ENCODE data around the gene KRT77. TPM values are rescaled to one million over a fixed set of nuclear protein-coding genes. Genes with fewer than 3 reads are reported as not detected.
"Not testable (repeated sequence)": the region's sequence is repeated elsewhere in the genome, so short reads cannot be mapped to it uniquely, and the experiment has no call there.

KRT77 gene
- total RNA-seq, 2 donors from 2014 or later, result not detected

DNA sequence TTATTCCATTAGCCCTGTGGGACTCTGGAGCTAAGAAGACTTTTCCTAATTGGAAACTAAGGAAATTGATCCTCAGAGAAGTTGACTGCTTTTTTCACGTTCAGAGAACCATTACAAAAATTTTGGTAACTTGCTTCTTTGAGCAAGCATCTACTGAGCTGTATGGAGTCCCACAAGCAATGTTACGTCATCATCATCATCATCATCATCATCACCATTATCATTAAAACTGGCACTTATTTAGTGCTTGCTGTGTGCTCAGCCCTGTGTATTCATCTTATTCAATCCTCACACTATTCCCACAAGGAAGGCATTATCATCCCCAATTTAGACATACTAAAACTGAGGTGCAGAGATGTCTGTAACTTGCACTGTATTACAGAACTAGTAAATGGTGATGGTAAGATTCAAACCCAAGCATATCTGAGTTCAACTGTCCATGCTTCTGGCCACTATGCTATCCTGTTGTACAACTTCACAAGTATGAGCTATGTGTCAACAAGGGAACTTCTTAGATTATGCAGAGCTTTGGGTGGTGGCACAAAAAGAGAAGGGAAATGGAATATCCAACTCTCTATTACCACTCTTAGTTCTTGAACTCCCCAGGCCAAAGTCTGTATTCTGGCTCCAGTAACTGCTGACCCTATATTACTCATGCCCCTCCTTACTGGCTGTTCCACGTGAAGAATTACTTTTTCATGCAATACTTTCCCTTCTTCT lies 29.5 kb downstream of the KRT77 start:
- H3K36me3 ChIP-seq, result no peaks in the 10 kb centered on the region
- intact Hi-C loops (cut with DNase I), result loop anchor here (10.0 kb wide), 1 partner anchor 191 kb away; no protein-coding TSS in a partner anchor

GRCh38 chr12:52673217-52673616 lies 30.1 kb downstream of the KRT77 start:
- no peak for DNase-seq
- no peak overlapping the region for H3K4me3 ChIP-seq
- no peak for TF ChIP-seq CTCF (IDR thresholded peaks at IDR 0.05)
- no peaks in the 10 kb centered on the region for H3K9me3 ChIP-seq
- H3K27me3 ChIP-seq, result no peaks in the 10 kb centered on the region
- no peaks in the 10 kb centered on the region for H3K4me1 ChIP-seq
- intact Hi-C loops (cut with DNase I), result loop anchor here (10.0 kb wide), 1 partner anchor 192 kb away; no protein-coding TSS in a partner anchor
- no peaks in the 10 kb centered on the region for H3K36me3 ChIP-seq
- no peak overlapping the region for H3K27ac ChIP-seq
- no peak overlapping the region for H3K9ac ChIP-seq (ENCODE audit: low read depth in 2 of 2, low read length in 2 of 2)

More for the DNA sequence above, 29.5 kb downstream of the KRT77 start:
- no peaks in the 10 kb centered on the region for H3K27me3 ChIP-seq
- H3K9ac ChIP-seq (ENCODE audit: low read depth in 2 of 2, low read length in 2 of 2), result no peak overlapping the region
- no peak for DNase-seq
- H3K4me3 ChIP-seq, result no peak overlapping the region
- H3K4me1 ChIP-seq, result no peaks in the 10 kb centered on the region
- no peaks in the 10 kb centered on the region for H3K9me3 ChIP-seq
- no peak overlapping the region for H3K27ac ChIP-seq
- no peak for TF ChIP-seq CTCF (IDR thresholded peaks at IDR 0.05)

DNA sequence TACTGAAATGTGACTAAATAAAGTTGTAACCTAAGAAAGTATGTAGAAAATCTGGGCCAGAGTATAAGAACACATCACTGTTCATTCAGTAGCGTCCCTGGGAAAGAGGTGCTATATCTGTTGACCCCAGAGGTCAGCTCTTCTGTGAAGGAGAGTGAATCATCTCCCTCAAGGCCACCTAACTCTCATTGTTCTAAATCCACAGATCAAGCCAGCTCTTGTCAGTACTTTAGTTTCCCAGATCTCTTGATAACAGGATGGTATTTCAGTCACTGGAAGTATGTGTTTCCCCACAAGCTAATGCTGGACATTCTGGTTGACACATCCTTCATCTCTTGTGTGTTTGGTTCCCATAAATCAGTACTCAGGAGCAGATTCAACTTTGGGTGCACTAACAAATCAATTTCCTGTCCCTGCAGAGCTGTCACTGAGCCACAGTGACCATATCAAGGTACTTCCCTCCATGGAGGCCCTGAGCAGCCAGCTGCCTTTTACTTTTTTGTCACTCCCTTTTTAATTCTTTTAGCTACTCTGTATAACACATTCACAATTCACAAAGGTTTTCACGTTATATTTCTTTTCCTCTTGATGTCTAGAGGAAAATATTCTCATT lies 30.9 kb downstream of the KRT77 start:
- intact Hi-C loops (cut with DNase I), result loop anchor here (10.0 kb wide), 1 partner anchor 192 kb away; no protein-coding TSS in a partner anchor
- H3K9ac ChIP-seq (ENCODE audit: low read depth in 2 of 2, low read length in 2 of 2), result no peak overlapping the region
- H3K27me3 ChIP-seq, result no peaks in the 10 kb centered on the region
- TF ChIP-seq CTCF (IDR thresholded peaks at IDR 0.05), result no peak
- no peaks in the 10 kb centered on the region for H3K4me1 ChIP-seq
- no peak for DNase-seq
- no peak overlapping the region for H3K27ac ChIP-seq
- H3K36me3 ChIP-seq, result no peaks in the 10 kb centered on the region
- H3K4me3 ChIP-seq, result no peak overlapping the region
- H3K9me3 ChIP-seq, result no peaks in the 10 kb centered on the region

DNA sequence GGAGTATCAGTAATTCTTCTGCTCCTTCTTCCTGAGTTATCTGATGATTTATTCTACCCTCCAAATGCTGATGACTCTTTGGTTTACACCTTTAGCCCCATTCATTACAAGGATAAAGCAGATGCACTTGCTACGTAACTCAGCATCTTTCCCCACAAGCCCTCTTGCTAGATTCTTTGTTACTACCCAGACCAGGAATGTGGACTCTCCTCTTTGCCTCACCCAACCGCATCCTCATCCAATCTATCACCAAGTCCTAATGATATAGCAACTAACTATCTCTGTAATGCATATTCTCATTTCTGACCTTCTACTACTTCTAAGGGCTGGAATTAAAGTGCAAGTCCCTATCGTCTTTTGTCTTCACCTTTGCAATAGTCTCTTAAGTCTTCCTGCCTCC lies 32.4 kb downstream of the KRT77 start:
- intact Hi-C loops (cut with DNase I), result loop anchor here (10.0 kb wide), 1 partner anchor 194 kb away; no protein-coding TSS in a partner anchor
- H3K9me3 ChIP-seq, result no peaks in the 10 kb centered on the region
- no peaks in the 10 kb centered on the region for H3K4me1 ChIP-seq
- H3K4me3 ChIP-seq, result no peak overlapping the region
- no peak for DNase-seq
- no peaks in the 10 kb centered on the region for H3K27me3 ChIP-seq
- no peak overlapping the region for H3K9ac ChIP-seq (ENCODE audit: low read depth in 2 of 2, low read length in 2 of 2)
- no peak overlapping the region for H3K27ac ChIP-seq
- no peak for TF ChIP-seq CTCF (IDR thresholded peaks at IDR 0.05)
- no peaks in the 10 kb centered on the region for H3K36me3 ChIP-seq

GRCh38 chr12:52670506-52670905 lies 32.8 kb downstream of the KRT77 start:
- no peaks in the 10 kb centered on the region for H3K36me3 ChIP-seq
- H3K4me3 ChIP-seq, result no peak overlapping the region
- H3K27me3 ChIP-seq, result no peaks in the 10 kb centered on the region
- no peak for DNase-seq
- H3K4me1 ChIP-seq, result no peaks in the 10 kb centered on the region
- H3K9ac ChIP-seq (ENCODE audit: low read depth in 2 of 2, low read length in 2 of 2), result no peak overlapping the region
- no peak for TF ChIP-seq CTCF (IDR thresholded peaks at IDR 0.05)
- intact Hi-C loops (cut with DNase I), result loop anchor here (10.0 kb wide), 1 partner anchor 194 kb away; no protein-coding TSS in a partner anchor
- H3K9me3 ChIP-seq, result no peaks in the 10 kb centered on the region
- H3K27ac ChIP-seq, result no peak overlapping the region

DNA sequence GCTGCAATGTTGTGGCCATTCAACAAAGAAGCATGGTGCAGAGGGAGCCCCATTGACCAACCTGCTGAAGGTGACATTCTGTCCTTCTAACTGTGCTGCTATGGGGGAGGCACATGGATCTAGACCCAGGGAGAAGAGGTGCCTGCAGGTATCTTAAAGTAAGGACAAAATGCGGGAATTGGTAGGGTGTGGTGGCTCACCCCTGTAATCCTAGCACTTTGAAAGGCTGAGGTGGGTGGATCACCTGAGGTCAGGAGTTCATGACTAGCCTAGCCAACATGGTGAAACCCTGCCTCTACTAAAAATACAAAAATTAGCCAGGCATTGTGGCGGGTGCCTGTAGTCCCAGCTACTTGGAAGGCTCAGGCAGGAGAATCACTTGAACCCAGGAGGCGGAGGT lies 33.4 kb downstream of the KRT77 start:
- H3K27ac ChIP-seq, result not testable (repeated sequence)

More for the DNA sequence above, 33.4 kb downstream of the KRT77 start:
- not testable (repeated sequence) for H3K4me1 ChIP-seq; H3K9ac ChIP-seq (ENCODE audit: low read depth in 2 of 2, low read length in 2 of 2); H3K9me3 ChIP-seq; H3K36me3 ChIP-seq; DNase-seq; H3K4me3 ChIP-seq; H3K27me3 ChIP-seq
- intact Hi-C loops (cut with DNase I), result loop anchor here (10.0 kb wide), 1 partner anchor 195 kb away; no protein-coding TSS in a partner anchor
